CMK (cell line): ENCODE results near the gene FXYD6.

Experiments
- DNase-seq: peaks from one replicate; pipeline ENCODE4 v3.0.0-alpha.2; 2010; ENCODE audit warnings: low read depth

Gene FXYD6

DNA sequence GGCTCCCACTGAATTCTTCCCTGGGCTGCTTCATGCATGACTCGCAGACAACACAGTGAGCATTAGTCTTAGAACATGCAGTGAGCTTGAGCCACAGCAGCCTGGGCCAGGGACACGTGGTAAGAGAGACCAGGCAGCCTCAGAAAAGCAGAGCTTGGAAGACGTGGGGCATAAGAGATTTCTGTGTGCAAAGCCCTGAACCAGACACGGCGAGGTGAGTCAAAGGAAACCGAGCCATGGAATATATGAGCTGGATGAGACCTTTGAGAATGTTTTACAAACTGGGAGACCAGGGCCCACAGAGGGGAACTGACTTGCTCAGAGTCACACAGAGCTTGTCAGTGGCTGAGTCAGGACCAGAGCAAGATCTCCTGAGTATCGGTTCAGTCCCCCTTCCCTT, 8.5 kb upstream of the FXYD6 start:
- DNase-seq = no peak

DNA sequence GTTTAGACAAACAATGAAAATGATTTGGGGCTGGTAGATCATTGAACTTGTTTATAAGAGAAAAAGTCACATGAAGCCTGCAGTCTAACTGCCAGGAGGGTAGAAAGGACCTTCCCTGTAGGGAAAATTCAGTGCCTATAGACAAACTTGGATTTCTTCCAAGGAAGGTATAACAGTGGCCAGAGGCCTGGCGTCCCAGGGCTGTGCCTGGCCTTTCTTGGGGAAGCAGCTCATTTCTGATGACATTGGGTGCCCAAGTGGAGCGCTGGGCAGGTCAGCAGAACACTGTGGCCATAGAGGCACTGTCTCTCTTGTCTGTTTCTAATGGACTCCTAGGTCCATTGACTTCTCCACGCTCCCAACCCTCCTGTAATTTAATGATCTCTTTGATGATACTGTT, 6.6 kb upstream of the FXYD6 start:
- no peak for DNase-seq

DNA sequence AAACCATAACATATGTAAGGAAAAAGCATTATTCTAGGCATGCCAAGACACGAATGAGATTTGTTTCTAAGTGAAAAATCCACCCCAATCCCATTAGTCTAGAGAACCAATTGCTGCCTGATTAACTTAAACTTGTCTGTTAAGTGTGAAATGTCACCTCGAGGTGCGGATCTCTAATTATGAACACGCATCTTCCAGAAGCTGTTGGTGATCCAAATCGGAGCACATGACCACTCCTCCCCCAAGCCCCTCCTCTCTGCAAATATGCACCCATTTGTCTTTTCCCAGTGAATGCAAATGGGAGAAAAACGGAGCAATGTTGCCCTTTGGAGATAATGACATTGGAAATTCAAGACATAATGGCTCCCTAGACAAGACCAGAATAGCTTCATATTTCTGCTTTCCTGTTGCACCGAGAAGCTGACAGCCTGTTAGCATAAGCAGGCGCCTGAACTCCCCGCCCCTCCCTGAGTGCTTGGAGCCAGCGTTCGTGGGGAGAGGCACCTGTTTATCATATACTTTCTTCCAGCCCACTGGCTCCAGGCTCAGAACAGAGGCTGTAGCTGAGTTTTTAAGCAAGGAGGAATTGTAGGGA, 6.0 kb upstream of the FXYD6 start:
- DNase-seq = no peak

DNA sequence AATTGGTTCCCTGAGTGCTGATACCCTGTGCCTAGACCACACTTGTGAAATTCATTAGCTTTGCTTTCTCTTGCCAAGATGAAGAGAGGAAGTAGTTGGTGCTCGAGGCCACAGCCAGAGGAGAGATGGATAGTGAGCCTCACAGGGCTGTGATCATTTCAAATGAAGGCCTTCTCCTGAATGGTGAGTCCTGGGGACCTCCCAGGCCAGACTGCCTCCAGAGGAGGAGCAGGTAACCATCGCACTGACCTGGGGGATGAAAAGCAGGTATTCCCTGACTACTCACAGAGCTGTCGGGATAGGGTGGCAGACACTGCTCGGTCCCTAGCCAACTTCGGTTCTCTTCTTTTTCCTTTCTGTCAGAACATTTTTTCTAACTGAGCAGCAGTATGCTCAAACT, 4.8 kb upstream of the FXYD6 start:
- no peak for DNase-seq

DNA sequence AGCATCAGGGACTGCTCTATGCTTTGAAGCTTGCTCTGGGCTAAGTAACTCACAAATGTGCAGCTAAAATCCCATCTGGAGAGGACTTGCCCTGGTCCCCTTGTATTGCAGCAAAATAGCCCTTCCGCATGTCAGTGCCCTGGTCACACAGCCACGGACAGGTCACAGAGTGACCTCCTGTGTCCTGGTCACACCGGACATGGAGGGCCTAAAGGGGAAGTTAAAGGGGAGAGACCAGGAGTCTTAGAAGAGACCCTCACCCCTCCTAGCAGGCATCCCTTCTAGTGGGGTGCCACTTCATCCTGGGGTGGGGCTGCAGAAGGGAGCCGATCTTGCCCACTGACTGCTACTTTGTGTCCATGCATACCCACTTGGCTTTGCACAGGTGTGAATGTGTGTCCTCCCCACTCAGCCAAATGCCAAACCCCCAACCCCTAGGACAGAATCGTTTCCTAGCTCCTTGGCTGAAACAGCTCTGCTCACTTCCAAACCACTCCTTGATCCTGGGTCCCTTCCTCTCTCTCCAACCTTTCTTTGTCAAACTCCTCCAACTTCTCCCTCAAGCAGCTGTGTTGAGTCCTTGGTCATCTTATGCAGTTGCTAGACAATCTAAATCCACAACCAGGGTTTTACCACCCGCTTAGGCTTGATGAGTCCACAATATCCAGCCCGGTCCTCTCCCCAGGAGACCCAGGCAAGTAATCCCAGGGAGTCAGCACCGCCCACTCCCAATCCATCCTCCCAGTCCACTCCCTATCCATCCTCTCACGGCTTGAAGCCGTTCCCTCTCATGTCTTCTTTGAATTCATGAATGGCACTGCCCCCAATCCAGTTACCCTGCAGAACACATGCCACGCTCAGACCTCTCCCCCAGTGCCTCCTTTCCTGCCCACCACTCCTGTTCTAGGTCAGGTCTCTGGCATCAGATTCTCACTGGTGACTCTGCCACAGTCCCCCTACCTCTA, 3.3 kb upstream of the FXYD6 start:
- DNase-seq = no peak

DNA sequence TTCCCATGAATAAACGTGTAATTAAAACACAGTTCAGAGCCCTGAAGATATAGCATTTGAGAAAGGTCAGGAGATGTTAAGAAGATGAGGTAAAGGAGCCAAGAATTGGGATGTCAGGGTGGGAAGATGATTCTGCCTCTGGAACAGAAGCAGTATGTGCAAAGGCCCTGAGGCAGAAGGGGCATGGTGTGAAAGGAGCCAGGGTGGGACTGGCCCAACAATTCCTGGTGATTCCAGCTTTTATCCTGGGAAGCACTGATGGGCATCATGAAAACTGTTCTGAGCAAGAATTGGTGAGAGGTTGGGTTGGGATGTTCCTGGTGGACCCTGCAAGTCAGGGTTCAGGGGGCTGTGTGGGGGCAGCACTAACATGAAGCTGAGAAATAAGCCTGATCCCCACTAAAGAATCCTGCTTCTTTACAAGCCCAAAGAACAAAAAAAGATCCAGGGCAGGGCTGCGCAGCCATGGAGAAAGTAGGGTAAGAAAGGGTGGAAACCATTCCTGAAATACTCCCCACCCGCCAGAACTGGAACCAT, 2.5 kb upstream of the FXYD6 start:
- DNase-seq = no peak

DNA sequence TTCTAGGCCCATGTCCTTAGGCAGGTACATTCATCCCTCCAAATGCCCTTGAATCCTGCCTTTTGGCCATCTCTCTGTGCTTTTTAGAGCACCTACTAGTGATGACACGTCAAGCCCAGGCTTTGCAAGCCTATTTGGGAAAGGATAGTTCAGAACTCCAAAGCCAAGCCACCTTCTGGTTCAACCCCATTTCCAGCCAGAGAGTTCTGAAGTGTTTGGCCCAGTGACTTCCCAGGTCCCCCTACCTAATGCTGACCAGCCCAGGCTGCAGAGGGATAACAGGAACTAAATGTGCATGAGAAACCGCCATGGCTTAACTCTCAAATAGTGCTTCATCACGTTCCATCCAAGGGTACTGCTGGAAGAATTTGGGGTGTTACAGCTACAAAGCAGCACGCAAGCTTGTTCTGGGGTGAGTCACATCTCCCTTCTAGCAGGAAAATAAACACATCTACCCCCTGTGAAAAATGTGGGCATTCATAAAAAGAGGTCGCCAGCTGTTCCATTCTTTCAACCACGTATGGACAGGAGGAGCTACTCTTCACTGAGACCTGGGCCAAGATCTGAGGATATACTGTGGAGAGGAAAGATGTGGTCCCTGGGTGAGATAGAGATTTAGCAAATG, 2.0 kb upstream of the FXYD6 start:
- DNase-seq = no peak

DNA sequence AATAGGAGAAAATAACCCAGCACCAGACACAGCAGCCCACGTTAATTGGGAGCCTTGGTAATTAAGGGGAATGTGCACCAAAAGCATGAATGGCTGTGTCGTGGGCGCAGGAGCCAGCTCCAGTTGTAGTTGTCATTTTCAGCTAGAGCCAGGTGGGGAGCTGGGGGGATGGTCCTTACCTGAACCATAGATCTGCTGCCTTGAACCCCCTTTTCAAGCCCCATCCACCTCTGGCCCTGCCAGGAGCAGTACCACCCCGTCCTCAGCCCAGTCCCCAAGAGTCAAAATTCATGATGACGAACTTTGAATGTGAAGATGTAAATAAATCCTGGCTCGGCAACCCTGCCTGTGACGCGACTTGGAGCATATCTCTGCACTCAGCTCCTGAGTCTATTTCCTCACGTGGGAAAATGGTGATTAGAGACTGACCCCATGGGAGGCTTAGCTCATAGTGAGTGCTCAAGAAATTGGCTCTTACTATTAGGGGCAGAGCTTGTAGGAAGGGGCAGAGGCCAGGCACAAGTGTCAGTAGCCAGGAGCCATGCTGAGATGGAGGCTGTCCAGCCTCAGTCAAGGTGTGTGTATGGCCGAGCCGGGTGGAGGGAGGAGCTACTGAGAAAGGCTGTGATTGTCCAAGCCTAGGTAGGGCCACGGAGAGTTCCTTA, 794 bp upstream of the FXYD6 start:
- no peak for DNase-seq

DNA sequence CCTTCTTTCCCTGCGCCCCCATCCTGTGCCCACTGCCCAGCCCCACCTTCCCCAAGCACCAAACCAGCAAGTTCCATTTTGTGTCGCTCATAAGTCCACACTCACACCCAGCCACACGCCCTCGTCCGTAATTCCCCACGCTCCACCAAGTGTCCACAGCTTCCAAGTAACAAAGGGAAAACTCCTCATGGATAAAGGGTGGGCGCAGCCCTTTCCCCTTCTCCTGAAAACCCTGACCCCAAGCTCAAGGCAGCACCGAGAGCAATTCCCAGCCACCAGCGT, 458 bp downstream of the FXYD6 start:
- DNase-seq = no peak

DNA sequence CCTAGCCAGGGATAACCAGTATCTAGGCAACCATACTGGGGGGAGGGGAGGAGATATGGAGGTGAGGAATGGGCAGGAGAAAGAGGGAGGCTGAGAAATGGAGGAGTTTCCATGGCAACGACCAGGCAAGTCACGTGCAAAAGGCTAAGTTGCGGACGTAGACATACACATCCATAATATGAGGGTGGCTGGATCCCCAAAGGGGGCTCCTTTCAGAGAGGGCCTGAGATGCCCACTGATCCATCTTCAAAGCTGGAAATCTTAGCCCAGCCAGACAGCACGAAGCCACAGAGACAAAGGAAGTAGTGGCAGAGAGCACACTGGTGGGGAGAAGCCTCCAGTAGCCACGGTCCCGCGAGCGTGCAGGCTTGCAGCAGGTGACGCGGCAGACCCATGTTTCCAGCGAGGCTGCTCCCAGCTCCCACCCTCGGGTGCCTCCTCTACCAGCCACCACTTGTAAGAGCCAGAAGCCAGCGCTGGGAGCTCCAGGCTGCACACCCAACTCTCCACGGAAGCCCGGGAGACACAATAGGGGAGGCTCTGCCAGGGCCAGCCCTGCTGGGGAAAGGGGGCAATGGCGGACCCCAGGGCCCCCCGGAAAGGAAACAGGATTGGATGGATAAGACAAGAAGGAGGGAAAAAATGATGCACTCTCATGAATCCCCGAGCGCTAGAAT, 938 bp downstream of the FXYD6 start:
- no peak for DNase-seq

DNA sequence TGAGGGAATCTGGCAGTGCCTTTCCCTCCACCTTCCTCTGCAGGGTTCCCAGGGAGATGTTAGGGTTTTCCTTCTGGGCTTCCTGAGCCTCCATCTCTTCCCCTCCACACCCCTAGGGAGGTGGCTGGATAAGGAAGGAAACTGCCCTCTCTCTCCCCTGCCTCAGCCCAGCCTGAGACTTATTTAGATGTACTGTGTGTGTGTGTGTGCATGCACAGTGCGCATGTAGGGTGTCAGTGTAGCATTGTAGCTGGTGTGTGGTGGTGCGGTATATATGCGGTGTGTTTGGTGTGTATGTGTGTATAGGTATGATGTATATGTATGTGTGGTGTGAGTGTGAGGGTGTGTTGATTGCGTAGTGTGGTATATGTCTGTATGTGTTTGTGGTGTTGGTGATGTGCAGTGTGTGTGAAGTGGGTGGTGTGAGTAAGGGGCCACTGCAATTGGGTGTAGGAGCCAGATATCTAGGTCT, 1.5 kb downstream of the FXYD6 start:
- DNase-seq = no peak

DNA sequence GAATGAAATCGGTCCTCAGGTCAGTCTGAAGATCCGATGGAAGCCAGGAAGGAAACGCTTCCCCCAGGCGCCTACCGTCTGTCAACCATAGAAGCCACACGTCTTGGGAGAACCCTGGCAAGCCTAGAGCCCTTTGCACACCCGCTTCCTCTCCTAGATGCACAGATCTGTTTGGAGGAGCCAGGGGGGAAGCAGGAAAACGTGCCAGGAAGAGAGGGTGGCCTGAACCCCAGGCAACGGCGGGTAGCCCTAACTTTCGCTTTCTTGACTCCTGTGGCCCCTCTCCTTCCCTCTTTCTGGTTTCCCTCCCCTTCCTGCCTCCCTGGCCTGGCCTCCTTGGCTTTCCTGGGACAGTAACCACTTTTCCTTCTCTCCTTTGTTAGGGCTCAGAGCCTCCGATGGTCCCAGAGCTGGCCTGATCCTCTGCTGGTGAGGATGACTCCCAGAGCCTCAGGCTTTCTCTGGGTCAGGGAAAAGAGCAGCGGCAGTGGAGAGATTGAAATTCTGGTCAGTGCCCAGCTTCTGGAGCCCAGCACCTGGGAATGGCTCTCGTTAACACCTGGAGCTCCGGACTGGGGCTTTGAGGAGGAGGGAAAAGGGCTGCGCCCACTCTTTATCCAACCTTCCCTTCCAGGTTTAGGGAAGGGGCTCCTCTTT, 2.1 kb downstream of the FXYD6 start:
- no peak for DNase-seq

DNA sequence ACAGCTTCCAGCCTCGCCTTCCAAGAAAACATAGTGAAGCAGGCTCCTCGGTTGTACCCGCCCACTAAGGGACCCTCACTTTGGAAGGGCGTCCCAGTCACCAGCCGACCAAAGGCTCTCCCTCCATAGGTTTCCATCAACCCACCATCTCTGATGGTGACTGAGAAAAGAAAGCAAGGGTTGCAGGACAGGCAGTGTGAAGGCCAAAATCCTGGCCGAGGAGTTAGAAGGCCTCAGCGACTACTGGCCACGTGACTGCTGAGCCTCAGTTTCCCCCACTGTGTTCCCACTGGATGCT, 2.7 kb downstream of the FXYD6 start:
- DNase-seq = no peak

DNA sequence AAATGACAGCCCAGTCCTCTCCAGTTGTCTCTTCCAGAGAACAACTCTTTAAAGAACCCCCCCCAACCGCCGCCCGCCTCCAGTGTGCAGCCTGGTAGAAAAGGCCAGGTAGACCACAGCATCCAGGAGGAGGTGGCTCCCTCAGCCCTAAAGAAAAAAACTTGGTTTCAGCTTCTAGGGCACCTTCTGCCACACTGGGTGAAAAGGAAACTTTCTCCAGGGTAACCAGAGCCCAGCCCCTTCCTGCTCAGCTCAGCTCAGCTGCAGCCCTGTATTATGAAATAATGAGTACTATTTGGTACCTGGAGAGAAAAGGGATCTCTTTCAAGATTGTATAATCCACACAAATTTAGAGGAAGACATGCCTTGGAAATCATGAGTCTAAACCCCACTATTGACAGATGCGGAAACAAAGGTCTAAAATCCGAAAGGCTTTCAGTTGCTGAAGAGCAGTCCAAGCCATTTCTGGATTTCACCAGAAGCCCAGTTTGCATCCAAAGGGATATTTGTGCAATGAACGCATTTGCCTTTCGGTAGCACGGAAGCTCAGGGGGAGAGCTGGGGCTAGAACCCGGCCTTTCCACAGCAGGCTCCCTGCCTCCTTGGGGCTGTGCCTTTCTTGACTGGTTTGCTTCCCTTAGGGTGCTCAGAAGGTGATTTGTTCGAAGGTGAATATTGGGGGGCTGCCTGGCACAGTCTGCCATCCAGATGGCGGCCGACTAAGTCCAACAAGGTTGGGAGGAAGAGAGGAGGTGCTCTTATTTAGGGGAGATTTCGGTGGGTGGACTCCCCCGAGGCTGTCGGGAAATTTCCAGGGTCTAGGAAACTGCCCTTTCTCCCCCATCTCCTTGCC, 3.3 kb downstream of the FXYD6 start:
- DNase-seq = no peak

DNA sequence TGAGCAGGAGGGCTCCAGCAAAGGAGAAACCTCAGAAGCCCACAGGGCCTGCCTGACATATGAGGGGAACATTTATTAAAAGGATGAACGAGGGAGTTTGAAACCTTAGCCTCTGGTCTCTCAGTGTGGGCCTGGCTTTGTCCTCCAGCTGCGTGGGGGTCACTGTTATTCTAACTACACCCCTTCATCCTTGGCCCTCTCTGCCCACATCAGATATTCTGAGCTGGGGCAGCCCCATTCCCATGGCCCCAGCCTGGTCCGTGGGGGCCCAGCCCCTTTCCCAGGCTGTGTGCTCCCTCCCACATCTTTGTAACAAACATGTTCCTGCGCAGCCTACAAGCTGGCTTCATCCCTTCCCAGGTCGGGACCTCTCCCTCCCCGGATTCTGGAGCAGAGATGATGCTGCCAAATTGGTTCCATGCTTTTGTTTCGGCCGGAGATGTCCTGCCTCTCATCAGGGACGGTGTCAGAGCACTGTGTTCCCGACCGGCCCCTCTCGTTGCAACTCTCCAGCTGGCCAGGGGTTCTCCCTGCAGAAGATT, 4.0 kb downstream of the FXYD6 start:
- no peak for DNase-seq

DNA sequence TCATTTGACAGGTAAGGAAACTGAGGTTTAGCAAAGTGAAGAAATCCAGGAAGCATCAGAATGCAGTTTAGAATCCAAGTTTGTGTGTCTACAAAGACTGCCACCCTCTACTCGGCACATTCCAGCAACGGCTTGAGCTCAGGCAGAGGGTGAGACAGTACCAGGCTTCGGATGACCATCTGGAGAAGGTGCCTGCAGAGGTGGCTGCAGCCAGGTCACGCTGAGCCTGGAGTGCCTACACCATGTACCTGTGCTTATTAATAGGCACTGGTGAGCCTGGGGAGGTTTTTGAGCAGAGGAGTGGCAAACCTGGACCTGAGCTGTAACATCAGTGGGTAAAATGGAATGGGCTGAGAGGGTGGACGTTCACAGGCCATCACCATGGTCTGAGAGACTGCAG, 4.7 kb downstream of the FXYD6 start:
- no peak for DNase-seq

DNA sequence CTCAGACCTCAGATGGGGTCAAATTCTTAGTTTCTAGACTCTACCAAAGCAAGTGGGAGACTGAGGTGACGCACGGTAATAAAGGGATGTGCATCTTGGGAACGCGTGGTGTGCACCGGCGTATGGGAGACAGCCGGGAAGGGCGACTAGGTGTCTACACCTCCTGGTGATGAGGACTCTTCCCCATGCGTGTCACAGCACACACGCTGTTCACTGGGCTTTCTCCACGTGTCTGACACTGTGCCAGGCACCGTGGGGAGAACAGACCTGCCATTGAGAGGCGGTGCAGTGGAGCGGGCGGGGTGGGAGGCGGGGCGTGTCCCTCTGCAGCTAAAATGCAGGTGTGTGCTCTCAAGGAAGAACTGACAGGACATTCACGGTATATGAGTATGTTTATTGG, 5.3 kb downstream of the FXYD6 start:
- DNase-seq = no peak

DNA sequence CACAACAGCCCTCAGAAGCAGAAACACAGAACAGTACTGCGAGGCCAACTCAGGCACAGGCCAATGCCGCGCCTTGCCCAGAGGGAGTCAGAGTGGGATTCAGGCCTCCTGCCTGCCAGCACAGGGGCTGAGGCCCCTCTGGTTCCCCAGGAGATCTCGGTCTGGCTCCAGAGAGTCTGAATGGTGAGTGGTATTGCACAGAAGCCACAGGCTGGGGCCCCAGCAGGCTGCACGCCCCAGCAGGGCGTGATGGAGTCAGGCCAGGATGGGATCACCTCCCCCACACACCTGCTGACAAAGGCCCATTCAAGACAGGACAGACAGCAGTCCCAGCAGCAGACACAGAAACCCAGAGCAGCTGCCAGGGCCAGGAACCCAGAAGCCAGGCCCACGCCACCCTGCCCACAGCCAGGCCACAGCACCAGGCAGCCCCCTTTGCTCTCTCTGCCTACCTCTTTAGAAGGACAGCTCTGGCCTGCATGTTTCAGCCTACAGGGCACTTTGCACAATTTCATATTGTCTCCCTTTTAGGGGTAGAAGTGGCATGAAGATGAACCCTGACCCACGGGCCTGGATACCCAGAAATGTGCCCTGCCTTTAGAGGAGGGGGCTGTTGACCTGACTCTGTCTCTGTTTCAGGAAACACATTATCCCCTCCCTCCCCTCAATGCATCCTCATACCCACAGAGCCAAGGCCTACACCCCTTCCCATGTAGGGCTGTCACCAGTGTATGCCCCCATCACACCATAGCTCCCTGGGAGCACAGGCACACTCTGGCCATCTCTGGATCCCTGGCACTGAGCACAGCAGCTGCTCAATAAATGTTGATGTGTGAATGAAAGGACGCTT, 6.1 kb downstream of the FXYD6 start:
- DNase-seq = no peak

DNA sequence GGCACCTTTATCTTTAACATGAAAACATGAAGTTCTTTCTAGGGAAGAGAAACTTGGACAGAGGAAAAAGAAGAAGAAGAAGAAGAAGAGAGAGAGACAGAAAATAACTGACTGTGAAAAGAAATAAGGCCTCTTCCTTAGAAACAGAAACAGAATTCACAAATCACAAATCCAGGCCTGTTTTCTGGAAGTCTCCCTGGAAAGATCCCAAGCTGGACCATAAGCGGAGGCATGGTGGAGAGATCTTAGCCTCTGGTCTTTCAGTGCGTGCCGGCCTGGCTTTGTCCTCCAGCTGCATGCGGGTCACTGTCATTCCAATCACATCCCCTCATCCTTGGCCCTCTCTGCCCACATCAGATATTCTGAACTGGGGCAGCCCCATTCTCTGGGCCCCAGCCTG, 6.9 kb downstream of the FXYD6 start:
- DNase-seq = no peak
